ENCODE results near the gene PHOSPHO1.

- no peak for TF ChIP-seq POLR2A (IDR thresholded peaks at IDR 0.05)
- TF ChIP-seq, protein P1, sequence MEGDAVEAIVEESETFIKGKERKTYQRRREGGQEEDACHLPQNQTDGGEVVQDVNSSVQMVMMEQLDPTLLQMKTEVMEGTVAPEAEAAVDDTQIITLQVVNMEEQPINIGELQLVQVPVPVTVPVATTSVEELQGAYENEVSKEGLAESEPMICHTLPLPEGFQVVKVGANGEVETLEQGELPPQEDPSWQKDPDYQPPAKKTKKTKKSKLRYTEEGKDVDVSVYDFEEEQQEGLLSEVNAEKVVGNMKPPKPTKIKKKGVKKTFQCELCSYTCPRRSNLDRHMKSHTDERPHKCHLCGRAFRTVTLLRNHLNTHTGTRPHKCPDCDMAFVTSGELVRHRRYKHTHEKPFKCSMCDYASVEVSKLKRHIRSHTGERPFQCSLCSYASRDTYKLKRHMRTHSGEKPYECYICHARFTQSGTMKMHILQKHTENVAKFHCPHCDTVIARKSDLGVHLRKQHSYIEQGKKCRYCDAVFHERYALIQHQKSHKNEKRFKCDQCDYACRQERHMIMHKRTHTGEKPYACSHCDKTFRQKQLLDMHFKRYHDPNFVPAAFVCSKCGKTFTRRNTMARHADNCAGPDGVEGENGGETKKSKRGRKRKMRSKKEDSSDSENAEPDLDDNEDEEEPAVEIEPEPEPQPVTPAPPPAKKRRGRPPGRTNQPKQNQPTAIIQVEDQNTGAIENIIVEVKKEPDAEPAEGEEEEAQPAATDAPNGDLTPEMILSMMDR (IDR thresholded peaks at IDR 0.05) = no peak
Observed at GRCh38 chr17:49258394-49258793, 27.8 kb upstream of the PHOSPHO1 start.

Data from prostate gland (tissue), 2 donors.